HG03280 (cell line): ENCODE results near the gene MBTPS1.

Experiments
- ATAC-seq: cut with Tn5 transposase; IDR thresholded peaks from one replicate; pipeline ENCODE4 v1.9.1; 2021; ENCODE audit warnings: mild to moderate bottlenecking, moderate library complexity; ENCODE audit not compliant: unreplicated experiment

The MBTPS1 gene

DNA sequence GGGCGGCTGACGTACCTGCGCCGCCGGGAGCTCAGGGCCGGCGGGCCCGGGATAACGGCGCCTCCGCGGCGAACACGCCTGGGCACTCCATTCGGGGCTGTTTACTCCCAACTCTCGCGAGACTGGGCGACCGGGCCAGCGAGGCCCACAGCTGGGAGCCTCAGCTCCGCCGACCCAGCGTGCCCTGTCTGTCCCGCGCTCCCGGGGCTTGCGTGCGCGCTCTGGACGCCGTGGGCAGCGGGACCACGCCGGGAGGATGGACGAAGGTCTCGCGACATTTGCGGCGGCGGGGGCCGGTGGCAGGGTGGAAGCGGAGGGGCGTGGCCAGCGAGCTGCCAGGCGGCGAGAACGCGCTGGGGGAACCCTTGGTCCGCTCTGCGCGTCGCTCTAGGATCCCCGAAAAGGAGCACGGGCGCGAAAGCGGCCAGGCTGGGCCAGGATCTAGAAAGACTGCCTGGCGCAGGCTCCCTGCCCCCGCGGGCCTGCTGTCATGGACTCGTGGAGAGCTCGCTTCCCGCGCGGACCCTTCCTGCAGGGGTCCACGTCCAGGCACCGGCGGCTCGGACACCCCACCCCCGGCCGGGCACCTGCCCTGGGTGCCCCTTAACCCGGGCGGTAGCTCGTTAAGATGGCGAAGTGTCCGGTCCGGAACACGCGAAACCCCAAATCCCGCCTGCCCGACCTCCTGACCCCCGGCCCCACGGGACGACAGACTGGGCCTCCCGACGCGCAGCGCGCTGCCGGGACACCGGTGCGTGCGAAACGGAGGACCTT lies at the start of gene MBTPS1:
MBTPS1 (minus strand) TSS at position 223 of the 774 bp plus-strand sequence. CDS start 15,159 bp downstream, outside the sequence.
- peak; percentile 93 for ATAC-seq

- no peak for ATAC-seq
Measured at GRCh38 chr16:84165746-84166145, 49.0 kb upstream of the MBTPS1 start.

GRCh38 chr16:84161801-84162200 lies 45.1 kb upstream of the MBTPS1 start:
- ATAC-seq, result no peak

GRCh38 chr16:84161037-84161436 lies 44.3 kb upstream of the MBTPS1 start:
- no peak for ATAC-seq

DNA sequence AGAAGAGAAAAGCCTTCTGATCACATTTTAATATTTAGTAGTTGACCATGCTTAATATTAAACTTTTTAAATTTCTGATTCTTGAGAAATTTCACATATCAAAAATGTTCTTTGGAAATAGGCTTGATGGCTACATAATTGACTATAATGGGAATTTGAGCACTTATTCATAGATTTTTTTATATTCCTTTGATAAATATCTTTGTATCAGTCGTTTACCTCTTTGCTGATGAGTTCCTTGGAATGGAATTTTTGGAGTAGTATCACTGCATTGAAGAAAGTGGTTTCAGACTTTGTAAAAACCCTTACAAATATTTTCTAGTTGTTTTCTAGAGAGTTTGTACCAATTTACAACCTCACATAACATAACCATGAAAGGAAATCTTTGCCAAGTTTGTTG lies 43.1 kb upstream of the MBTPS1 start:
- no peak for ATAC-seq

DNA sequence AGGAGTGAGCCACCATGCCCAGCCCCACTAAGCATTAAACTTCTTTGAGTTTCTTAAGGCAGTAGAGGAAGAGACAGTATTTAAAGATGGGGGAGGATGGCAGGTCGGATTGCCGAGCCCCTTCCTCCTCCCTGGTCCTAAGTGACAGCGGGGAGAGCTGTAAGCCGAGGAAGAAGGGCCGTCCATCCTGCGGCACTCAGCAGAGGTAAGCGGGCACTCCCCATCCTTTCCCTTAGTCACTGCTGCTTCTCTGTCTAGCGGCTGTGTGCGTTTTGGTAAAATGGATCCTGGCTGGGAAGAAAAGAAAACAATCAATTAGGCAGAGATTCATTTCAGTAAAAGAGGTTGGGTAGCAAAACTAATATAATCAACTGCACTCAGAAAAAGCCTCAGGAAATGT lies 42.3 kb upstream of the MBTPS1 start:
- ATAC-seq, result no peak

- ATAC-seq, result no peak
Measured at GRCh38 chr16:84156342-84156784, 39.6 kb upstream of the MBTPS1 start.

- ATAC-seq, result no peak
Measured at GRCh38 chr16:84155771-84156170, 39.0 kb upstream of the MBTPS1 start.

GRCh38 chr16:84155226-84155625 lies 38.5 kb upstream of the MBTPS1 start:
- ATAC-seq, result no peak

DNA sequence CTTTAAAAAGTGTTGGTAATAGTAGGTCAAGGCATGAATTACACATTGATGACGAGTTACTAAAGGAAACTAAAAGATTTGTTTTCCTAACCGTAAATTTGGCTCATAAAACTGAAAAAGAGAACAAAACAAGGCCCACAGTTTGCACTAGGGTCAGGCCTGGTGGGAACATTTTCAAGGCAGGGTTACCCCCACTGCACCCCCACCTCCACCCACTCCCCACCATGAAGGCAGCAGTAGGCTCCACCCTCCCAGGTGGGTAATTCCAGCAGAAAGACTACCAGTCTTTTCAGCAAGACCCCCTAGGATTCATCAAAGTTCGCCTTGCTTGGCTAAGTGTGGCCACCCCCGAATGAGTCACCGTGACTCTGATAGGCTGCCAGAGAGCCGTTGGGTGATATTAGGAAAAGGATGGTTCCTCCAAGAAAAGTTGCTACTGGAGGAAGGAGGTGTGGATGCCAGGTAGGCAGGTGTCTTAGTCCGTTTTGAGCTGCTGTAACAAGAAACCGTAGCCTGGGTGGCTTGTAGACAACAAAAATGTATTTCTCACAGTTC lies 37.0 kb upstream of the MBTPS1 start:
- no peak for ATAC-seq

GRCh38 chr16:84150926-84151325 lies 34.2 kb upstream of the MBTPS1 start:
- no peak for ATAC-seq

DNA sequence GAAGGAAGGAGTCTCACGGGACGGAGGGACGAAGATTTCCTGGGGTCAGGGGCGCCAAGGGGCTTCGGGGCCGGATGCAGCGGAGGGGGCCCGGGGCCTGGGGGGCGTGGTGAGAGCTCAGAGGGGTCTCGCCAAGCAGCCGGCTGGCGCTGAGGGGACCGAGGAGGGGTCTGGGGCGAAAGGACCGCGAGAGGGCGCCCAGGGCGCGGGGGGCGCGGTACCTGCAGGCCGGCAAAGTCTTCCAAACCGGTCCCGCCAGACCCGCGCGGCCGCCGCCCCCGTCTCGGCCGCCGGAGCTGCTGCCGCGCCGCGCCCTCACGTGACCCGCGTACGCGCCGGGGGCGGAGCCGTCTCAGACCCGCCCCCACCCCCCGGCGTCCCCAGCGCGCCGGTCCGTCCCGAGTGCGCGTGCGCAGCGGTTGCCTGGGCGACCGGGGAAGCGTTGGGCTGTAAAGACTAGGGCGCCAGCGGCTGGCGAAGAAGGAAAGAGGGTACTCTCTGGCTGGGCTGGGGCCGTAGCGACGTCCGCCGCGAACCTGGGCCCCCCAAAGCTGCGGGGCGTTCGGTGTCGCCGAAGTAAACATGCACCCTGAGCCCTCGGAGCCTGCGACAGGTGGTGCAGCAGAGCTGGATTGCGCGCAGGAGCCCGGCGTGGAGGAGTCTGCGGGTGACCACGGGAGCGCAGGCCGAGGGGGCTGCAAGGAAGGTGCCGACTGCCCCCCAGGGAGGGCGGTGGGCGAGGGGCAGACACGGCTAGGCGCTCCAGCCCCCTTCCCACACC lies 28.3 kb upstream of the MBTPS1 start, which contains the start of the genes DNAAF1 and HSDL1:
DNAAF1 (plus strand) TSS at position 450 of the 781 bp plus-strand sequence; CDS start at position 583, 133 bp downstream.
HSDL1 (minus strand) TSS at position 319 of the 781 bp plus-strand sequence. CDS start 13,856 bp downstream, outside the sequence.
- ATAC-seq, result peak; percentile 83

GRCh38 chr16:84144209-84144858 lies 27.6 kb upstream of the MBTPS1 start:
- ATAC-seq, result no peak

GRCh38 chr16:84143784-84144199 lies 27.1 kb upstream of the MBTPS1 start:
- ATAC-seq, result no peak

GRCh38 chr16:84143081-84143480 lies 26.3 kb upstream of the MBTPS1 start:
- ATAC-seq, result no peak

- ATAC-seq, result no peak
Measured at GRCh38 chr16:84141143-84141670, 24.5 kb upstream of the MBTPS1 start.

- no peak for ATAC-seq
Measured at GRCh38 chr16:84139628-84140258, 23.0 kb upstream of the MBTPS1 start.

DNA sequence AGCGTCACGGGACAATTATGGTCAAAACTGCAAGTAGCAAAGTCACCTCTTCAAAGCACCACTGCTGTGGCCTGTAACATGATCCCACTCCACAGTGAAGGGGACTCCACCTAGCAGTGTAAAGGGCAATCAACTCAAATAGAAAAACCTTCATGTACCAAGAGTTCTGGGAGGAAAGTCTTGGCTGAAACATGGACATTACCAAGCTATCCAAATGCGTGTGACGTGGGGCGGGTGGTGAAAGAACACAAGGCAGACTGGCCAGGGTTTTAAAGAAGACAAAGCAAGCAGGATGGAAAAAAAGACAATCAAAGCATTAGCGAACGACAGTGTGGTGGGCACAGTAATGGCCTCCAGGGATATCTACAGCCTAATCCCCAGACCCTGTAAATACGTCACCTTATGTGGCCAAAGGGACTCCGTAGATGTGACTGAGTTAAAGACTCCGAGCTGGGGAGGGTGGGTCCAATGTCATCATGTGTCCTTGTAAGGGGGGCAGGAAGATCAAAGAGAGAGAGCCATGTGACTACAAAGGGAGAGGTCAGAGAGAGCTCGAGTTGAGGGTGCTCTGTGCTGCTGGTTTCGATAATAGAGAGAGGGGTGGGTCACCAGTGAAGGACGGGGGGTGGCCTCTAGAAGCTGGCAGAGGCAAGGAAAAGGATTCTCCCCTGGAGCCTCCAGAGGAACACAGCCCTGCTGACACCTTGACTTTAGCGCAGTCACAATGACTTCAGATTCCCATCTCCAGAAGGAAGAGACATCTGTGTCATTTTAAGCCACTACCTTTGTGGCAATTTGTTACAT lies 22.3 kb upstream of the MBTPS1 start:
- peak; percentile 66 for ATAC-seq

- ATAC-seq, result no peak
Measured at GRCh38 chr16:84138500-84138823, 21.7 kb upstream of the MBTPS1 start.
